ENCODE data around the gene PKNOX2. TPM values are rescaled to one million over a fixed set of nuclear protein-coding genes. Genes with fewer than 3 reads are reported as not detected.

PKNOX2 gene
- polyA plus RNA-seq, 2 of the 4 experiments (the other 2 are of a cell fraction), result not detected

DNA sequence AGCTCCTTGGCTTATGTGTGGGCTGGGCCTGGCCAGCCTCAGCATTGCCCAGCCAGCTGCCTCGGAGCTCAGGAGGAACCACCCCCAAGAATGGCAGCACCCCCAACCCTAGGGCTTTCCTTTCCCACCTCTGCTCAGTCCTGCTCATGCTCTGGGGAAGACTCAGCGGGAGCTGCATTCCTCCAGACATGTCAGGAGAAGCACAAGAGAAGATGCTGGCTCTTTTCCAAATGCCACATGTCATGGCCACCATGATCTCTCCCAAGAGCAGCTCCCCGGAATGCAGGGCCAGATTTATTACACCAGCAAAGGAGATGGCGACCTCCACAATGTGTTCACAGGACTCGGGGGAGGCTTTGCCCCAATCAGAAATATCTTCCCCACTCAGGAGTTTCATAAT, 143.7 kb downstream of the PKNOX2 start:
- no peak for ATAC-seq
- TF ChIP-seq NPAS2 (CRISPR knock-in tag; IDR thresholded peaks at IDR 0.05; ENCODE audit: borderline replicate concordance) (no peak), SREBF2 (IDR thresholded peaks at IDR 0.05) (no peak), GATA3 (IDR thresholded peaks at IDR 0.05; ENCODE audit: borderline replicate concordance) (no peak), FOSL2 (IDR thresholded peaks at IDR 0.05) (no peak), FOSL2 (CRISPR knock-in tag; IDR thresholded peaks at IDR 0.05) (no peak), HDAC2 (IDR thresholded peaks at IDR 0.05) (no peak), ZC3H11A (IDR thresholded peaks at IDR 0.05) (no peak), RNF2 (IDR thresholded peaks at IDR 0.05; ENCODE audit: borderline replicate concordance, low read depth) (no peak), HOXA7 (CRISPR knock-in tag; IDR thresholded peaks at IDR 0.05) (no peak), FOXS1 (CRISPR knock-in tag; IDR thresholded peaks at IDR 0.05) (no peak), FOSB (CRISPR knock-in tag; IDR thresholded peaks at IDR 0.05) (no peak), CBX8 (IDR thresholded peaks at IDR 0.05) (no peak), MYC (IDR thresholded peaks at IDR 0.05; ENCODE audit: borderline replicate concordance, low read length) (no peak), KDM5A (IDR thresholded peaks at IDR 0.05) (no peak), RFX5 (IDR thresholded peaks at IDR 0.05) (no peak)
- TF ChIP-seq, protein P1, sequence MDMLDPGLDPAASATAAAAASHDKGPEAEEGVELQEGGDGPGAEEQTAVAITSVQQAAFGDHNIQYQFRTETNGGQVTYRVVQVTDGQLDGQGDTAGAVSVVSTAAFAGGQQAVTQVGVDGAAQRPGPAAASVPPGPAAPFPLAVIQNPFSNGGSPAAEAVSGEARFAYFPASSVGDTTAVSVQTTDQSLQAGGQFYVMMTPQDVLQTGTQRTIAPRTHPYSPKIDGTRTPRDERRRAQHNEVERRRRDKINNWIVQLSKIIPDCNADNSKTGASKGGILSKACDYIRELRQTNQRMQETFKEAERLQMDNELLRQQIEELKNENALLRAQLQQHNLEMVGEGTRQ (IDR thresholded peaks at IDR 0.05), result no peak
- CTCF ChIA-PET, result no interaction called here
- 18% methylated on average over 3 of the region's 5 CpGs for WGBS (ENCODE audit: missing lambda C conversion rate)
- no peak for FAIRE-seq
- POLR2A ChIA-PET, result no interaction called here
- H3K4me2 ChIP-seq, result no peak overlapping the region
- H3K4me3 ChIP-seq, result no peak overlapping the region
- no peak for DNase-seq (ENCODE audit: low read depth in 1 of 2, low spot score in 1 of 2)
- no peaks in the 10 kb centered on the region for H3K4me1 ChIP-seq
- H3K27ac ChIP-seq, result no peak overlapping the region
- H3K9me3 ChIP-seq, result no peaks in the 10 kb centered on the region

DNA sequence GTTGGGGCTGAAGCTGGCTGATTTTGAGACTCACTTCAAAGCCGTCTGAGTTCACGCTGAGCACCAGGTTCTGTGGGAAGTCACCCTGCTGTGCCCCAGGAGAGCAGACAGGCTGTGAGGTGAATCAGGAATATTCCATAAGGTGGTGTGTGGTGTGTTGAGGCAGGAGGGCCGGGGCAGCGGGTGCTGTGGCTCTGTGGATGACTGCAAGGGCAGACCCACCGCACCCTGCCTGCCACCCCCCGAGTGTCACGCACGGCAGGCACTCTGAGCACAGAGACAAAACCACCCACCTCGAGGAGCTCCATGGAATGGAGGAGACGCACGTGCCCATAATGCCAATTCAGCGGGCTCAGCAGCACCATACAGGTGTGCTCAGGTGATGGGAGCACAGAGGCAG, 147.8 kb downstream of the PKNOX2 start:
- Histone ChIP-seq H3K4me2 (no peak overlapping the region), H3K9me3 (no peaks in the 10 kb centered on the region), H3K4me3 (no peak overlapping the region), H3K4me1 (no peaks in the 10 kb centered on the region), H3K27ac (no peak overlapping the region)
- no peak for TF ChIP-seq JUNB (IDR thresholded peaks at IDR 0.05)
- TF ChIP-seq, protein P2, sequence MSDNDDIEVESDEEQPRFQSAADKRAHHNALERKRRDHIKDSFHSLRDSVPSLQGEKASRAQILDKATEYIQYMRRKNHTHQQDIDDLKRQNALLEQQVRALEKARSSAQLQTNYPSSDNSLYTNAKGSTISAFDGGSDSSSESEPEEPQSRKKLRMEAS (IDR thresholded peaks at IDR 0.05), result no peak
- TF ChIP-seq HOXB13 (CRISPR knock-in tag; IDR thresholded peaks at IDR 0.05; ENCODE audit: low read depth), result no peak
- TF ChIP-seq, protein P3, sequence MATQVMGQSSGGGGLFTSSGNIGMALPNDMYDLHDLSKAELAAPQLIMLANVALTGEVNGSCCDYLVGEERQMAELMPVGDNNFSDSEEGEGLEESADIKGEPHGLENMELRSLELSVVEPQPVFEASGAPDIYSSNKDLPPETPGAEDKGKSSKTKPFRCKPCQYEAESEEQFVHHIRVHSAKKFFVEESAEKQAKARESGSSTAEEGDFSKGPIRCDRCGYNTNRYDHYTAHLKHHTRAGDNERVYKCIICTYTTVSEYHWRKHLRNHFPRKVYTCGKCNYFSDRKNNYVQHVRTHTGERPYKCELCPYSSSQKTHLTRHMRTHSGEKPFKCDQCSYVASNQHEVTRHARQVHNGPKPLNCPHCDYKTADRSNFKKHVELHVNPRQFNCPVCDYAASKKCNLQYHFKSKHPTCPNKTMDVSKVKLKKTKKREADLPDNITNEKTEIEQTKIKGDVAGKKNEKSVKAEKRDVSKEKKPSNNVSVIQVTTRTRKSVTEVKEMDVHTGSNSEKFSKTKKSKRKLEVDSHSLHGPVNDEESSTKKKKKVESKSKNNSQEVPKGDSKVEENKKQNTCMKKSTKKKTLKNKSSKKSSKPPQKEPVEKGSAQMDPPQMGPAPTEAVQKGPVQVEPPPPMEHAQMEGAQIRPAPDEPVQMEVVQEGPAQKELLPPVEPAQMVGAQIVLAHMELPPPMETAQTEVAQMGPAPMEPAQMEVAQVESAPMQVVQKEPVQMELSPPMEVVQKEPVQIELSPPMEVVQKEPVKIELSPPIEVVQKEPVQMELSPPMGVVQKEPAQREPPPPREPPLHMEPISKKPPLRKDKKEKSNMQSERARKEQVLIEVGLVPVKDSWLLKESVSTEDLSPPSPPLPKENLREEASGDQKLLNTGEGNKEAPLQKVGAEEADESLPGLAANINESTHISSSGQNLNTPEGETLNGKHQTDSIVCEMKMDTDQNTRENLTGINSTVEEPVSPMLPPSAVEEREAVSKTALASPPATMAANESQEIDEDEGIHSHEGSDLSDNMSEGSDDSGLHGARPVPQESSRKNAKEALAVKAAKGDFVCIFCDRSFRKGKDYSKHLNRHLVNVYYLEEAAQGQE (IDR thresholded peaks at IDR 0.05), result no peak
- TF ChIP-seq ZFP36 (IDR thresholded peaks at IDR 0.05; ENCODE audit: borderline replicate concordance, partially characterized antibody), result no peak
- TF ChIP-seq RARB (CRISPR knock-in tag; IDR thresholded peaks at IDR 0.05), result no peak
- no peak for TF ChIP-seq PHF8 (IDR thresholded peaks at IDR 0.05; ENCODE audit: borderline replicate concordance, low read depth)
- no peak for TF ChIP-seq CHD4 (IDR thresholded peaks at IDR 0.05; ENCODE audit: borderline replicate concordance)
- TF ChIP-seq, protein P4, sequence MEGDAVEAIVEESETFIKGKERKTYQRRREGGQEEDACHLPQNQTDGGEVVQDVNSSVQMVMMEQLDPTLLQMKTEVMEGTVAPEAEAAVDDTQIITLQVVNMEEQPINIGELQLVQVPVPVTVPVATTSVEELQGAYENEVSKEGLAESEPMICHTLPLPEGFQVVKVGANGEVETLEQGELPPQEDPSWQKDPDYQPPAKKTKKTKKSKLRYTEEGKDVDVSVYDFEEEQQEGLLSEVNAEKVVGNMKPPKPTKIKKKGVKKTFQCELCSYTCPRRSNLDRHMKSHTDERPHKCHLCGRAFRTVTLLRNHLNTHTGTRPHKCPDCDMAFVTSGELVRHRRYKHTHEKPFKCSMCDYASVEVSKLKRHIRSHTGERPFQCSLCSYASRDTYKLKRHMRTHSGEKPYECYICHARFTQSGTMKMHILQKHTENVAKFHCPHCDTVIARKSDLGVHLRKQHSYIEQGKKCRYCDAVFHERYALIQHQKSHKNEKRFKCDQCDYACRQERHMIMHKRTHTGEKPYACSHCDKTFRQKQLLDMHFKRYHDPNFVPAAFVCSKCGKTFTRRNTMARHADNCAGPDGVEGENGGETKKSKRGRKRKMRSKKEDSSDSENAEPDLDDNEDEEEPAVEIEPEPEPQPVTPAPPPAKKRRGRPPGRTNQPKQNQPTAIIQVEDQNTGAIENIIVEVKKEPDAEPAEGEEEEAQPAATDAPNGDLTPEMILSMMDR (IDR thresholded peaks at IDR 0.05), result no peak
- no peak for TF ChIP-seq ZC3H11A (IDR thresholded peaks at IDR 0.05)
- no peak for TF ChIP-seq NR3C1 (IDR thresholded peaks at IDR 0.05)
- ChIA-PET POLR2A (no interaction called here), CTCF (interaction anchor here (1.0 to 1.2 kb wide), 2 partner anchors 12 to 222 kb away, joined by 3 read pairs; no protein-coding TSS in a partner anchor)
- FAIRE-seq (no peak), ATAC-seq (no peak; a peak in 1 of 6 replicates), DNase-seq (ENCODE audit: low read depth in 1 of 2, low spot score in 1 of 2) (no peak)
- 10% methylated on average over 4 of the region's 12 CpGs for WGBS (ENCODE audit: missing lambda C conversion rate)

All from A549 (cell line).